Measurements from ENCODE around the gene ACSS1.

Gene ACSS1

GRCh38 chr20:25045343-25045712 lies 12.6 kb downstream of the ACSS1 start:
- no peak for DNase-seq

GRCh38 chr20:25044660-25045342 lies 13.1 kb downstream of the ACSS1 start:
- DNase-seq = no peak

GRCh38 chr20:25044261-25044560 lies 13.7 kb downstream of the ACSS1 start:
- no peak for DNase-seq

GRCh38 chr20:25043499-25044260 lies 14.3 kb downstream of the ACSS1 start:
- no peak for DNase-seq

GRCh38 chr20:25042531-25043498 lies 15.1 kb downstream of the ACSS1 start:
- DNase-seq = peak; percentile 19

GRCh38 chr20:25041813-25042530 lies 16.0 kb downstream of the ACSS1 start:
- no peak for DNase-seq

GRCh38 chr20:25040438-25040831 lies 17.5 kb downstream of the ACSS1 start:
- no peak for DNase-seq

GRCh38 chr20:25039697-25040437 lies 18.1 kb downstream of the ACSS1 start:
- DNase-seq = no peak

GRCh38 chr20:25038591-25039015 lies 19.3 kb downstream of the ACSS1 start:
- DNase-seq = no peak

- no peak for DNase-seq
These were observed 19.9 kb downstream of the ACSS1 start for GRCh38 chr20:25038103-25038410.

GRCh38 chr20:25037288-25038102 lies 20.4 kb downstream of the ACSS1 start:
- no peak for DNase-seq

- no peak for DNase-seq
These were observed 21.5 kb downstream of the ACSS1 start for GRCh38 chr20:25036331-25036936.

GRCh38 chr20:25035921-25036320 lies 22.0 kb downstream of the ACSS1 start:
- DNase-seq = no peak

- DNase-seq = no peak
These were observed 24.0 kb downstream of the ACSS1 start for GRCh38 chr20:25033924-25034300.

- DNase-seq = no peak
These were observed 24.5 kb downstream of the ACSS1 start for GRCh38 chr20:25033265-25033923.

- DNase-seq = no peak
These were observed 25.3 kb downstream of the ACSS1 start for GRCh38 chr20:25032478-25033264.

- no peak for DNase-seq
These were observed 25.9 kb downstream of the ACSS1 start for GRCh38 chr20:25032065-25032477.

- no peak for DNase-seq
These were observed 26.7 kb downstream of the ACSS1 start for GRCh38 chr20:25031241-25031640.

- DNase-seq = no peak
These were observed 27.2 kb downstream of the ACSS1 start for GRCh38 chr20:25030649-25031207.

Data from T-helper 9 cell (primary cell).